BJ (cell line): Measurements from ENCODE around the gene EFHC2. TPM values are rescaled to one million over a fixed set of nuclear protein-coding genes. Genes with fewer than 3 reads are reported as not detected.

Experiments
- CTCF ChIA-PET: fragments of 350-600 bp; formaldehyde crosslinking; extraction: SDS; loops from one replicate; lab custom pipeline; 2021; ENCODE audit warnings: antibody characterized with exemption, inconsistent platforms; lab: Yijun Ruan, JAX
- POLR2A ChIA-PET: fragments of 300-600 bp; sonication (Branson Sonifier 250); formaldehyde crosslinking; extraction: SDS; loops from one replicate; lab custom pipeline; 2021; ENCODE audit warnings: antibody characterized with exemption; lab: Charles Lee
- DNase-seq: peaks from one replicate; pipeline ENCODE4 v3.0.0-alpha.2; 2011; ENCODE audit warnings: low read depth
- H3K27me3 ChIP-seq: 2 replicates; pipeline ENCODE4 v1.6.0; 2011; ENCODE audit warnings: low read length; ENCODE audit not compliant: control insufficient read depth, insufficient read depth
- H3K36me3 ChIP-seq: 2 replicates; pipeline ENCODE4 v1.5.1; 2011; ENCODE audit warnings: low read length; ENCODE audit not compliant: control insufficient read depth, insufficient read depth
- H3K4me3 ChIP-seq: 2 replicates; pipeline ENCODE4 v1.5.1; 2011; ENCODE audit warnings: low read depth, mild to moderate bottlenecking, control low read depth, low read length
- polyA plus RNA-seq: library from polyadenylated mRNA; depleted of rRNA; stranded (reverse); fragments of >200 nt; gene quantifications from 2 replicates; pipeline ENCODE4 v1.2.3, GENCODE V29; 2011
- TF ChIP-seq, protein P1 (sequence below): IDR thresholded peaks from 2 replicates; pipeline ENCODE4 v1.5.1; 2011; ENCODE audit warnings: low read depth, mild to moderate bottlenecking, control low read depth, inconsistent platforms, low read length, moderate library complexity; ENCODE audit not compliant: insufficient read depth

Gene EFHC2
- polyA plus RNA-seq, 1 experiment, result not detected

DNA sequence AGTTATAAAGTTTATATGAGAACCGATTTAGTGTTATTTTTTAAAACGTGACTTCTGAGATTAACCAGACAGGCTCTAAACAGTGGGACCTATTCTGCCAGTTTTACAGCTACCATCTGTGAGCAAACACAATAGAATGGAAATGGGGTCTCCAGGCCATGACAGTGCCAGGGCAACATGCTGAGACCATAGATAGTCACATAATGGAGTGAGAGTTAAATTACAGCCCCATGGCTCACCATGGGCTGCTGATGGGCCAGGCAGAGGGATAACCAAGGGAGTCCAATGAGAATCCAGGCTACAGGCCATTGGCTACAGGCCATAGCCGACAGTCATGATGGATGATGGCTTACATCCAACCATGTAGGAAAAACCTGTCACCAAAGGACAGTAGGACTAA is 186.7 kb downstream of the EFHC2 start:
- TF ChIP-seq, protein P1, sequence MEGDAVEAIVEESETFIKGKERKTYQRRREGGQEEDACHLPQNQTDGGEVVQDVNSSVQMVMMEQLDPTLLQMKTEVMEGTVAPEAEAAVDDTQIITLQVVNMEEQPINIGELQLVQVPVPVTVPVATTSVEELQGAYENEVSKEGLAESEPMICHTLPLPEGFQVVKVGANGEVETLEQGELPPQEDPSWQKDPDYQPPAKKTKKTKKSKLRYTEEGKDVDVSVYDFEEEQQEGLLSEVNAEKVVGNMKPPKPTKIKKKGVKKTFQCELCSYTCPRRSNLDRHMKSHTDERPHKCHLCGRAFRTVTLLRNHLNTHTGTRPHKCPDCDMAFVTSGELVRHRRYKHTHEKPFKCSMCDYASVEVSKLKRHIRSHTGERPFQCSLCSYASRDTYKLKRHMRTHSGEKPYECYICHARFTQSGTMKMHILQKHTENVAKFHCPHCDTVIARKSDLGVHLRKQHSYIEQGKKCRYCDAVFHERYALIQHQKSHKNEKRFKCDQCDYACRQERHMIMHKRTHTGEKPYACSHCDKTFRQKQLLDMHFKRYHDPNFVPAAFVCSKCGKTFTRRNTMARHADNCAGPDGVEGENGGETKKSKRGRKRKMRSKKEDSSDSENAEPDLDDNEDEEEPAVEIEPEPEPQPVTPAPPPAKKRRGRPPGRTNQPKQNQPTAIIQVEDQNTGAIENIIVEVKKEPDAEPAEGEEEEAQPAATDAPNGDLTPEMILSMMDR, result no peak
- ChIA-PET POLR2A (no interaction called here), CTCF (no interaction called here)
- Histone ChIP-seq H3K36me3 (no peaks in the 10 kb centered on the region), H3K4me3 (no peak overlapping the region), H3K27me3 (no peaks in the 10 kb centered on the region)
- DNase-seq, result no peak

DNA sequence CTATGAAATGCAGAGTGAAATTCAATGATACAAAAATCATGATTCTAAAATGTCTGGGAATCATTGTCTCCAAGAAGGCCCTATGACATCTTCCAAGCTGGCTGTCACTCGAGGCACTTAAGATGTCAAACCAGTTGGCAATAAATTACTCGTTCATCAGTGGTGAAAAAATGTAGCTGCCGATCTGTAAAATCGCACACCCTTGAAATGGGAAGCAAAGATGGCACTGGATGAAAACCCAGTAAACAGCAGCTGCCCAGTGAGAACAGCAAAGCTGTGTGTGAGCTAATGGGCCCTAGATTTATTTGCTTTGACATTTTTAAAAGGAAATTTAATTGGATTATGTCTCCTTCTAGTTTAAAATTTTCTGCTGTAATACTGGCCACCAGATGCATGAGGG is 188.3 kb downstream of the EFHC2 start:
- H3K36me3 ChIP-seq, result no peaks in the 10 kb centered on the region
- TF ChIP-seq, protein P1, result no peak
- no peaks in the 10 kb centered on the region for H3K27me3 ChIP-seq
- POLR2A ChIA-PET, result no interaction called here
- CTCF ChIA-PET, result no interaction called here
- no peak for DNase-seq
- H3K4me3 ChIP-seq, result no peak overlapping the region

DNA sequence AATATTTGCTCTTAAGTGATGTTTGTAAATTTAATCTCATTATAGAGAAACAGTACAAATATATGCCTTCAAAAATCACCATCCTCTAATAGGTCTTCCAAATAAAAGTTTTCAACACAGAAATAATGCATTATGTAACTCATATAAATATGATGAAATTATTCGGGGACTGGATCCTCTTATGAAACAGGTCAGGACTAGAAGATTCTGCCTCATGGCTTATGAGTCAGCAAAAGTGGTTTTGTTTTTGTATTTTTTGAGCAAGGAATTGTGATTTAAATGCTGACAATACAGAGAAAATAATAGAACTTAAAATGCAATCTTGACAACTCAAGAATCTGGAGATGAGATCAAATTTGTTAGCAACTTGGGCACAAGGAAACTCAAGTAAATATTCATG is 190.6 kb downstream of the EFHC2 start:
- CTCF ChIA-PET, result no interaction called here

DNA sequence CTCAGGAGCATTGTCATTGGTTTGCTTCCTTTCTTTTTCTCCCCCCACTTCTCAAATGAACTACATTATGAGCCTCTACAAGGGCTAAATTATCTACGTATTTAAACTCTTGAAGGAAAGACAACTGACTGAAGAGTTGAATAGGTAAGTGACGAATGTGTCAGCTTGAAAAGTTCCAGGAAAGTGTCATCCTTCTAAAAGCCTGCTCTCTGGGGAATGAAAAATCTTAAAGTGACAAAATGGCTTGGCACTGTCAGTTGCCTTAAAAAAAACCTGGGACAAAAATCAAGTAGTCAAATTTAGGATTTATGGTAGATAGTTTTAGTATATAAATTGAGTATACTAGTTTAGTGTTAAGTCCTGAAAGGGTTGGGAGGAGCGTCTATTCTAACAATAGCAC is 196.3 kb downstream of the EFHC2 start:
- TF ChIP-seq, protein P1, result no peak
- ChIA-PET POLR2A (no interaction called here), CTCF (no interaction called here)
- no peaks in the 10 kb centered on the region for H3K27me3 ChIP-seq
- H3K36me3 ChIP-seq, result no peaks in the 10 kb centered on the region
- DNase-seq, result no peak
- H3K4me3 ChIP-seq, result no peak overlapping the region

More for the DNA sequence above, 190.6 kb downstream of the EFHC2 start:
- H3K27me3 ChIP-seq, result no peaks in the 10 kb centered on the region
- no peak for DNase-seq
- POLR2A ChIA-PET, result no interaction called here
- no peaks in the 10 kb centered on the region for H3K36me3 ChIP-seq
- TF ChIP-seq, protein P1, result no peak
- H3K4me3 ChIP-seq, result no peak overlapping the region

DNA sequence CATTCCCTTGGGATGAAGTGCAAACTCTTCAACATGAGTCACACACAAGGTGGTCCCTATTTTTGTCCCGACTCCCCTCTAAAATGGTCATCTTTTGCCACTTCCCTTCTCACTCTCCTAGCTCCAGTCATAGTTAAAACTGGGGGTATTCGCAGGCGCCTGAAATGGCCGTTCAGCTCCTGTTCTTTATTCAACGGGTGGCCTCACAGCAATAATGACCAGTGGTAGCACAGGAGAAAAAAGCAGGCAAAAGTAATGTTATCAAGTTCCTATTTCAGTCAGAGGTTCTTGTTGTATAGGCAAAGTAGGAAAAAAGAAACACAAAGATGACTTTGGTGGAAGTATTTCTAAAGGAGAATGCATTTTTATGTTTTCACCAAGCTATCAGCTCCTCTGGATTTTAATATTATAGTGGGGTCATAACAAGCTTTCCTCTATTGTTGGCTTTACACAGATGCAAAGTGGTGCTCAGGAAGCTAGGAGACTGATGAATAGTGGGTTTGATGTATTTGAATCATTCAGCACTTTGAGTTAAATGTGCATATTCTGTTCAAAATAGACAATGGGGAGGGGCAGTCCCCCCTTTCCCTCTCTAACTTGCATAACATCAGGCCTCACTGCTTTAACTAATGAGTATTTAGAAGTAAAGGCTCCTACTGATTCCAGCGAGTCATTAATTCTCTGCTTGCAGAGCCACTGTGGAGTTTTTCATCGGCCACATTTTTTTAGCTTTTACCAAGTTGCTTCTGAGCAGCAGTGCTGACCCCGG is 199.1 kb downstream of the EFHC2 start:
- TF ChIP-seq, protein P1, result no peak
- Histone ChIP-seq H3K4me3 (no peak overlapping the region), H3K36me3 (no peaks in the 10 kb centered on the region), H3K27me3 (no peaks in the 10 kb centered on the region)
- DNase-seq, result no peak
- CTCF ChIA-PET, result no interaction called here
- POLR2A ChIA-PET, result no interaction called here
